ENCODE measurements around the gene PDZRN4. TPM values are rescaled to one million over a fixed set of nuclear protein-coding genes. Genes with fewer than 3 reads are reported as not detected.

The PDZRN4 gene
- total RNA-seq, 2 experiments from 2014 or later: not detected

- Mint-ChIP-seq H3K4me3 (no peak overlapping the region), H3K27me3 (no peaks in the 10 kb centered on the region), H3K27ac (no peak overlapping the region), H3K4me1 (no peaks in the 10 kb centered on the region), H3K9me3 (no peaks in the 10 kb centered on the region), H3K36me3 (ENCODE audit: low read depth) (no peaks in the 10 kb centered on the region)
- ChIA-PET POLR2A (no interaction called here), CTCF (no interaction called here)
- no peak for DNase-seq
These were observed 279.6 kb downstream of the PDZRN4 start for GRCh38 chr12:41467591-41468325.

- POLR2A ChIA-PET: no interaction called here
These were observed 280.2 kb downstream of the PDZRN4 start for GRCh38 chr12:41468341-41468740.

GRCh38 chr12:41468756-41469155 lies 280.6 kb downstream of the PDZRN4 start:
- DNase-seq: no peak
- no peak overlapping the region for H3K27ac Mint-ChIP-seq
- POLR2A ChIA-PET: no interaction called here
- no peak overlapping the region for H3K4me3 Mint-ChIP-seq
- H3K4me1 Mint-ChIP-seq: no peaks in the 10 kb centered on the region
- no peaks in the 10 kb centered on the region for H3K36me3 Mint-ChIP-seq (ENCODE audit: low read depth)
- no peaks in the 10 kb centered on the region for H3K27me3 Mint-ChIP-seq
- H3K9me3 Mint-ChIP-seq: no peaks in the 10 kb centered on the region
- CTCF ChIA-PET: no interaction called here

More at GRCh38 chr12:41468341-41468740, 280.2 kb downstream of the PDZRN4 start:
- no peak overlapping the region for H3K27ac Mint-ChIP-seq
- H3K4me1 Mint-ChIP-seq: no peaks in the 10 kb centered on the region
- no peaks in the 10 kb centered on the region for H3K27me3 Mint-ChIP-seq
- no peak overlapping the region for H3K4me3 Mint-ChIP-seq
- no peaks in the 10 kb centered on the region for H3K9me3 Mint-ChIP-seq
- DNase-seq: no peak
- CTCF ChIA-PET: no interaction called here
- no peaks in the 10 kb centered on the region for H3K36me3 Mint-ChIP-seq (ENCODE audit: low read depth)

GRCh38 chr12:41473441-41473840 lies 285.3 kb downstream of the PDZRN4 start:
- Mint-ChIP-seq H3K27ac (no peak overlapping the region), H3K27me3 (peaks cover 4% of the 10 kb centered on the region), H3K4me1 (no peaks in the 10 kb centered on the region), H3K36me3 (ENCODE audit: low read depth) (no peaks in the 10 kb centered on the region), H3K9me3 (no peaks in the 10 kb centered on the region), H3K4me3 (no peak overlapping the region)
- no peak for DNase-seq
- ChIA-PET CTCF (no interaction called here), POLR2A (no interaction called here)

- CTCF ChIA-PET: no interaction called here
These were observed 285.9 kb downstream of the PDZRN4 start for GRCh38 chr12:41474001-41474400.

GRCh38 chr12:41476499-41477439 lies 288.6 kb downstream of the PDZRN4 start:
- Mint-ChIP-seq H3K27ac (no peak overlapping the region), H3K4me3 (no peak overlapping the region), H3K36me3 (ENCODE audit: low read depth) (no peaks in the 10 kb centered on the region), H3K4me1 (no peaks in the 10 kb centered on the region), H3K27me3 (peaks cover 4% of the 10 kb centered on the region), H3K9me3 (no peaks in the 10 kb centered on the region)
- ChIA-PET POLR2A (no interaction called here), CTCF (no interaction called here)
- no peak for DNase-seq

More at GRCh38 chr12:41474001-41474400, 285.9 kb downstream of the PDZRN4 start:
- Mint-ChIP-seq H3K36me3 (ENCODE audit: low read depth) (no peaks in the 10 kb centered on the region), H3K27me3 (peaks cover 4% of the 10 kb centered on the region), H3K27ac (no peak overlapping the region), H3K4me3 (no peak overlapping the region), H3K9me3 (no peaks in the 10 kb centered on the region), H3K4me1 (no peaks in the 10 kb centered on the region)
- no peak for DNase-seq
- POLR2A ChIA-PET: no interaction called here

- H3K4me3 Mint-ChIP-seq: no peak overlapping the region
- H3K9me3 Mint-ChIP-seq: no peaks in the 10 kb centered on the region
- peaks cover 4% of the 10 kb centered on the region for H3K27me3 Mint-ChIP-seq
- H3K27ac Mint-ChIP-seq: no peak overlapping the region
- H3K4me1 Mint-ChIP-seq: no peaks in the 10 kb centered on the region
- CTCF ChIA-PET: no interaction called here
- POLR2A ChIA-PET: no interaction called here
- DNase-seq: no peak
- no peaks in the 10 kb centered on the region for H3K36me3 Mint-ChIP-seq (ENCODE audit: low read depth)
These were observed 291.3 kb downstream of the PDZRN4 start for GRCh38 chr12:41479426-41479825.

- Mint-ChIP-seq H3K4me3 (no peak overlapping the region), H3K4me1 (no peaks in the 10 kb centered on the region), H3K9me3 (no peaks in the 10 kb centered on the region), H3K36me3 (ENCODE audit: low read depth) (no peaks in the 10 kb centered on the region), H3K27me3 (no peaks in the 10 kb centered on the region), H3K27ac (no peak overlapping the region)
- ChIA-PET CTCF (interaction anchor here (0.7 kb wide), 1 partner anchor 21 kb away, joined by 3 read pairs; no protein-coding TSS in a partner anchor), POLR2A (no interaction called here)
- DNase-seq: no peak
These were observed 297.1 kb downstream of the PDZRN4 start for GRCh38 chr12:41485203-41485602.

GRCh38 chr12:41486718-41487117 lies 298.6 kb downstream of the PDZRN4 start:
- CTCF ChIA-PET: no interaction called here
- Mint-ChIP-seq H3K9me3 (no peaks in the 10 kb centered on the region), H3K36me3 (ENCODE audit: low read depth) (no peaks in the 10 kb centered on the region), H3K4me3 (no peak overlapping the region), H3K4me1 (no peaks in the 10 kb centered on the region), H3K27ac (no peak overlapping the region), H3K27me3 (no peaks in the 10 kb centered on the region)
- POLR2A ChIA-PET: no interaction called here
- no peak for DNase-seq

GRCh38 chr12:41496009-41496408 lies 307.9 kb downstream of the PDZRN4 start:
- H3K4me1 Mint-ChIP-seq: no peaks in the 10 kb centered on the region
- ChIA-PET POLR2A (no interaction called here), CTCF (no interaction called here)
- H3K36me3 Mint-ChIP-seq (ENCODE audit: low read depth): no peaks in the 10 kb centered on the region
- H3K27me3 Mint-ChIP-seq: no peaks in the 10 kb centered on the region
- H3K4me3 Mint-ChIP-seq: no peak overlapping the region
- H3K9me3 Mint-ChIP-seq: no peaks in the 10 kb centered on the region
- no peak for DNase-seq
- no peak overlapping the region for H3K27ac Mint-ChIP-seq

GRCh38 chr12:41497409-41497808 lies 309.3 kb downstream of the PDZRN4 start:
- ChIA-PET POLR2A (no interaction called here), CTCF (no interaction called here)
- no peaks in the 10 kb centered on the region for H3K36me3 Mint-ChIP-seq (ENCODE audit: low read depth)
- H3K4me3 Mint-ChIP-seq: no peak overlapping the region
- no peak overlapping the region for H3K27ac Mint-ChIP-seq
- DNase-seq: no peak
- H3K4me1 Mint-ChIP-seq: no peaks in the 10 kb centered on the region
- H3K9me3 Mint-ChIP-seq: no peaks in the 10 kb centered on the region
- H3K27me3 Mint-ChIP-seq: no peaks in the 10 kb centered on the region

- DNase-seq: no peak
- H3K27me3 Mint-ChIP-seq: no peaks in the 10 kb centered on the region
- no peaks in the 10 kb centered on the region for H3K36me3 Mint-ChIP-seq (ENCODE audit: low read depth)
- ChIA-PET POLR2A (no interaction called here), CTCF (no interaction called here)
- H3K27ac Mint-ChIP-seq: no peak overlapping the region
- H3K4me1 Mint-ChIP-seq: no peaks in the 10 kb centered on the region
- no peak overlapping the region for H3K4me3 Mint-ChIP-seq
- no peaks in the 10 kb centered on the region for H3K9me3 Mint-ChIP-seq
These were observed 316.9 kb downstream of the PDZRN4 start for GRCh38 chr12:41504976-41505375.

GRCh38 chr12:41507286-41507685 lies 319.2 kb downstream of the PDZRN4 start:
- H3K4me1 Mint-ChIP-seq: no peaks in the 10 kb centered on the region
- no peak for DNase-seq
- H3K36me3 Mint-ChIP-seq (ENCODE audit: low read depth): no peaks in the 10 kb centered on the region
- ChIA-PET POLR2A (no interaction called here), CTCF (no interaction called here)
- peaks cover 1% of the 10 kb centered on the region for H3K27me3 Mint-ChIP-seq
- no peak overlapping the region for H3K27ac Mint-ChIP-seq
- no peaks in the 10 kb centered on the region for H3K9me3 Mint-ChIP-seq
- no peak overlapping the region for H3K4me3 Mint-ChIP-seq

All from activated CD4-positive, alpha-beta T cell treated with anti-CD3 and anti-CD28 coated beads, Interleukin-2, amount 10 ng/mL, durations not matched to agents 7 days and 5 days (primary cell).